Mucosa of rectum (tissue), 2 donors: Measurements from ENCODE around the gene FMN2.
"Not testable (repeated sequence)": the region's sequence is repeated elsewhere in the genome, so short reads cannot be mapped to it uniquely, and the experiment has no call there.

Experiments
- H3K27ac ChIP-seq, 2 donors: one replicate each; pipeline ENCODE4 v1.7.0; 2013; ENCODE audit warnings: inconsistent platforms in 2 of 2, low read depth in 2 of 2, low read length in 2 of 2
- H3K27me3 ChIP-seq, 2 donors: one replicate each; pipeline ENCODE4 v1.7.0; 2013; ENCODE audit warnings: low read length in 2 of 2; ENCODE audit not compliant: control insufficient read depth in 2 of 2, insufficient read depth in 2 of 2
- H3K36me3 ChIP-seq, 2 donors: one replicate each; pipeline ENCODE4 v1.7.0; 2013; ENCODE audit warnings: low read length in 2 of 2; ENCODE audit not compliant: control insufficient read depth in 2 of 2, insufficient read depth in 2 of 2
- H3K4me1 ChIP-seq, 2 donors: one replicate each; pipeline ENCODE4 v1.7.0; 2013; ENCODE audit warnings: low read length in 2 of 2, mild to moderate bottlenecking in 1 of 2; ENCODE audit not compliant: control insufficient read depth in 2 of 2, insufficient read depth in 2 of 2
- H3K4me3 ChIP-seq, 2 donors: one replicate each; pipeline ENCODE4 v1.7.0; 2013; ENCODE audit warnings: low read length in 2 of 2
- H3K9ac ChIP-seq, 2 donors: one replicate each; pipeline ENCODE4 v1.7.0; 2013; ENCODE audit warnings: low read length in 2 of 2, low read depth in 1 of 2, mild to moderate bottlenecking in 1 of 2
- H3K9me3 ChIP-seq, 2 donors: one replicate each; pipeline ENCODE4 v1.7.0; 2013; ENCODE audit warnings: low read length in 2 of 2; ENCODE audit not compliant: control insufficient read depth in 2 of 2
- donor health status: healthy.
- donor health status: Normal muscosa, but diverticular disease.

The FMN2 gene

GRCh38 chr1:240258910-240259309 is 167.2 kb downstream of the FMN2 start:
- Histone ChIP-seq H3K9ac (no peak overlapping the region), H3K27ac (no peak overlapping the region), H3K36me3 (no peaks in the 10 kb centered on the region), H3K9me3 (no peaks in the 10 kb centered on the region), H3K27me3 (no peaks in the 10 kb centered on the region), H3K4me3 (no peak overlapping the region), H3K4me1 (no peaks in the 10 kb centered on the region)

GRCh38 chr1:240264494-240264893 is 172.8 kb downstream of the FMN2 start:
- not testable (repeated sequence) for H3K27me3 ChIP-seq, H3K9me3 ChIP-seq, H3K4me3 ChIP-seq, H3K9ac ChIP-seq, H3K4me1 ChIP-seq, H3K36me3 ChIP-seq, H3K27ac ChIP-seq

GRCh38 chr1:240271081-240271480 is 179.4 kb downstream of the FMN2 start:
- Histone ChIP-seq H3K27me3 (no peaks in the 10 kb centered on the region), H3K4me1 (no peaks in the 10 kb centered on the region), H3K36me3 (no peaks in the 10 kb centered on the region), H3K9ac (no peak overlapping the region), H3K27ac (no peak overlapping the region), H3K4me3 (no peak overlapping the region), H3K9me3 (no peaks in the 10 kb centered on the region)

- no peak overlapping the region for H3K27ac ChIP-seq
- no peaks in the 10 kb centered on the region for H3K27me3 ChIP-seq
- no peak overlapping the region for H3K9ac ChIP-seq
- H3K36me3 ChIP-seq = no peaks in the 10 kb centered on the region
- no peaks in the 10 kb centered on the region for H3K9me3 ChIP-seq
- H3K4me3 ChIP-seq = no peak overlapping the region
- no peaks in the 10 kb centered on the region for H3K4me1 ChIP-seq
Observed at GRCh38 chr1:240274569-240274968, 182.9 kb downstream of the FMN2 start.

- H3K4me3 ChIP-seq, H3K9me3 ChIP-seq, H3K27me3 ChIP-seq, H3K36me3 ChIP-seq, H3K27ac ChIP-seq, H3K9ac ChIP-seq, H3K4me1 ChIP-seq: not testable (repeated sequence)
Observed at GRCh38 chr1:240275219-240275618, 183.5 kb downstream of the FMN2 start.

GRCh38 chr1:240278082-240278481 is 186.4 kb downstream of the FMN2 start:
- Histone ChIP-seq H3K27me3 (no peaks in the 10 kb centered on the region), H3K4me1 (peaks cover 0 to 6% of the 10 kb centered on the region in 2 donors), H3K4me3 (no peak overlapping the region), H3K36me3 (no peaks in the 10 kb centered on the region), H3K9ac (no peak overlapping the region), H3K9me3 (no peaks in the 10 kb centered on the region), H3K27ac (no peak overlapping the region)

GRCh38 chr1:240280560-240281322 is 189.1 kb downstream of the FMN2 start:
- H3K36me3 ChIP-seq = no peaks in the 10 kb centered on the region
- H3K9me3 ChIP-seq = no peaks in the 10 kb centered on the region
- peak overlapping the region; percentile 19 to 25 for H3K27ac ChIP-seq
- H3K4me3 ChIP-seq = peak overlapping the region in 1 of 2 donors; percentile 1
- H3K4me1 ChIP-seq = peaks cover 0 to 6% of the 10 kb centered on the region in 2 donors
- H3K9ac ChIP-seq = no peak overlapping the region
- no peaks in the 10 kb centered on the region for H3K27me3 ChIP-seq

GRCh38 chr1:240282061-240282830 is 190.6 kb downstream of the FMN2 start:
- no peaks in the 10 kb centered on the region for H3K36me3 ChIP-seq
- H3K27me3 ChIP-seq = no peaks in the 10 kb centered on the region
- H3K9me3 ChIP-seq = no peaks in the 10 kb centered on the region
- H3K4me1 ChIP-seq = peaks cover 0 to 6% of the 10 kb centered on the region in 2 donors
- no peak overlapping the region for H3K9ac ChIP-seq
- no peak overlapping the region for H3K4me3 ChIP-seq
- H3K27ac ChIP-seq = no peak overlapping the region

GRCh38 chr1:240284656-240285414 is 193.2 kb downstream of the FMN2 start:
- H3K27me3 ChIP-seq = no peaks in the 10 kb centered on the region
- H3K4me1 ChIP-seq = peaks cover 0 to 6% of the 10 kb centered on the region in 2 donors
- no peak overlapping the region for H3K4me3 ChIP-seq
- no peak overlapping the region for H3K9ac ChIP-seq
- no peaks in the 10 kb centered on the region for H3K9me3 ChIP-seq
- no peak overlapping the region for H3K27ac ChIP-seq
- H3K36me3 ChIP-seq = no peaks in the 10 kb centered on the region

- H3K4me1 ChIP-seq = peaks cover 0 to 6% of the 10 kb centered on the region in 2 donors
- no peaks in the 10 kb centered on the region for H3K27me3 ChIP-seq
- no peaks in the 10 kb centered on the region for H3K9me3 ChIP-seq
- H3K27ac ChIP-seq = no peak overlapping the region
- no peak overlapping the region for H3K9ac ChIP-seq
- H3K4me3 ChIP-seq = no peak overlapping the region
- H3K36me3 ChIP-seq = no peaks in the 10 kb centered on the region
Observed at GRCh38 chr1:240285540-240285939, 193.9 kb downstream of the FMN2 start.
